ENCODE results near the gene NLGN2.

- TF ChIP-seq, protein P1, sequence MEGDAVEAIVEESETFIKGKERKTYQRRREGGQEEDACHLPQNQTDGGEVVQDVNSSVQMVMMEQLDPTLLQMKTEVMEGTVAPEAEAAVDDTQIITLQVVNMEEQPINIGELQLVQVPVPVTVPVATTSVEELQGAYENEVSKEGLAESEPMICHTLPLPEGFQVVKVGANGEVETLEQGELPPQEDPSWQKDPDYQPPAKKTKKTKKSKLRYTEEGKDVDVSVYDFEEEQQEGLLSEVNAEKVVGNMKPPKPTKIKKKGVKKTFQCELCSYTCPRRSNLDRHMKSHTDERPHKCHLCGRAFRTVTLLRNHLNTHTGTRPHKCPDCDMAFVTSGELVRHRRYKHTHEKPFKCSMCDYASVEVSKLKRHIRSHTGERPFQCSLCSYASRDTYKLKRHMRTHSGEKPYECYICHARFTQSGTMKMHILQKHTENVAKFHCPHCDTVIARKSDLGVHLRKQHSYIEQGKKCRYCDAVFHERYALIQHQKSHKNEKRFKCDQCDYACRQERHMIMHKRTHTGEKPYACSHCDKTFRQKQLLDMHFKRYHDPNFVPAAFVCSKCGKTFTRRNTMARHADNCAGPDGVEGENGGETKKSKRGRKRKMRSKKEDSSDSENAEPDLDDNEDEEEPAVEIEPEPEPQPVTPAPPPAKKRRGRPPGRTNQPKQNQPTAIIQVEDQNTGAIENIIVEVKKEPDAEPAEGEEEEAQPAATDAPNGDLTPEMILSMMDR (conservative IDR thresholded peaks at IDR 0.05; ENCODE audit: low read length), result no peak
- TF ChIP-seq EZH2phosphoT487 (IDR thresholded peaks at IDR 0.05; ENCODE audit: borderline replicate concordance, low read depth, low read length), result no peak
These were observed 33.2 kb downstream of the NLGN2 start for GRCh38 chr17:7440834-7441195.

Measured in OCI-LY7 (cell line).